ENCODE measurements around the gene TLCD1.
A peak's percentile ranks its signal among the peaks of the same experiment; 100 is the strongest.

The TLCD1 gene

GRCh38 chr17:28734712-28735241 lies 8.7 kb upstream of the TLCD1 start:
- H3K27ac Mint-ChIP-seq = no peak overlapping the region
- H3K9me3 Mint-ChIP-seq = no peaks in the 10 kb centered on the region
- H3K27me3 Mint-ChIP-seq (ENCODE audit: low read depth, poor library complexity) = no peaks in the 10 kb centered on the region
- H3K36me3 Mint-ChIP-seq (ENCODE audit: low read depth) = peaks cover 10% of the 10 kb centered on the region
- no peak for DNase-seq
- no peak overlapping the region for H3K4me3 Mint-ChIP-seq
- H3K4me1 Mint-ChIP-seq = peaks cover 16% of the 10 kb centered on the region
- TF ChIP-seq CTCF (IDR thresholded peaks at IDR 0.05) = no peak

- Mint-ChIP-seq H3K27me3 (ENCODE audit: low read depth, poor library complexity) (no peaks in the 10 kb centered on the region), H3K27ac (no peak overlapping the region), H3K9me3 (no peaks in the 10 kb centered on the region), H3K4me3 (no peak overlapping the region), H3K36me3 (ENCODE audit: low read depth) (peaks cover 5% of the 10 kb centered on the region), H3K4me1 (peaks cover 15% of the 10 kb centered on the region)
- DNase-seq = no peak
- no peak for TF ChIP-seq CTCF (IDR thresholded peaks at IDR 0.05)
These were observed 7.3 kb upstream of the TLCD1 start for GRCh38 chr17:28733346-28733745.

DNA sequence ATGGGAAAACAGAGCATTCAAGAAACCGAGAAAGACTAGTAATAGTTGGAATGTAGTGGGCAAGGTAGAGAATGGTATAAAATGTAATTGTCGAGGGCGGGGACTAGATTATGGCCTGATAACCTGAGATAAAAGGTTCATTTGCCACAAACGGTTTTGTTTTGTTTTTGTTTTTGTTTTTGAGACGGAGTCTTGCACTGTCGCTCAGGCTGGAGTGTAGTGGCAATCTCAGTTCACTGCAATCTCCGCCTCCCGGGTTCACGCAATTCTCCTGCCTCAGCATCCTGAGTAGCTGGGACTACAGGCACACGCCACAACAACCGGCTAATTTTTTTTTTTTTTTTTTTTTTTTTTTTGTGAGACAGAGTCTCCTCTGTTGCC lies 3.9 kb upstream of the TLCD1 start:
- no peak for TF ChIP-seq CTCF (IDR thresholded peaks at IDR 0.05)
- H3K27ac Mint-ChIP-seq = peak overlapping the region; percentile 29
- DNase-seq = no peak
- H3K4me3 Mint-ChIP-seq = no peak overlapping the region
- no peaks in the 10 kb centered on the region for H3K9me3 Mint-ChIP-seq
- no peaks in the 10 kb centered on the region for H3K36me3 Mint-ChIP-seq (ENCODE audit: low read depth)
- H3K4me1 Mint-ChIP-seq = peaks cover 27% of the 10 kb centered on the region
- H3K27me3 Mint-ChIP-seq (ENCODE audit: low read depth, poor library complexity) = no peaks in the 10 kb centered on the region

GRCh38 chr17:28728364-28729200 lies 2.5 kb upstream of the TLCD1 start, which contains the start of gene NEK8:
Gene NEK8 (plus strand): TSS chr17:28728788. CDS start chr17:28728814, 26 bp downstream.
- Mint-ChIP-seq H3K27ac (peak within 1 kb of the TSS; percentile 96), H3K4me1 (peaks cover 40% of the 10 kb centered on the region)
- DNase-seq = peak; percentile 97

DNA sequence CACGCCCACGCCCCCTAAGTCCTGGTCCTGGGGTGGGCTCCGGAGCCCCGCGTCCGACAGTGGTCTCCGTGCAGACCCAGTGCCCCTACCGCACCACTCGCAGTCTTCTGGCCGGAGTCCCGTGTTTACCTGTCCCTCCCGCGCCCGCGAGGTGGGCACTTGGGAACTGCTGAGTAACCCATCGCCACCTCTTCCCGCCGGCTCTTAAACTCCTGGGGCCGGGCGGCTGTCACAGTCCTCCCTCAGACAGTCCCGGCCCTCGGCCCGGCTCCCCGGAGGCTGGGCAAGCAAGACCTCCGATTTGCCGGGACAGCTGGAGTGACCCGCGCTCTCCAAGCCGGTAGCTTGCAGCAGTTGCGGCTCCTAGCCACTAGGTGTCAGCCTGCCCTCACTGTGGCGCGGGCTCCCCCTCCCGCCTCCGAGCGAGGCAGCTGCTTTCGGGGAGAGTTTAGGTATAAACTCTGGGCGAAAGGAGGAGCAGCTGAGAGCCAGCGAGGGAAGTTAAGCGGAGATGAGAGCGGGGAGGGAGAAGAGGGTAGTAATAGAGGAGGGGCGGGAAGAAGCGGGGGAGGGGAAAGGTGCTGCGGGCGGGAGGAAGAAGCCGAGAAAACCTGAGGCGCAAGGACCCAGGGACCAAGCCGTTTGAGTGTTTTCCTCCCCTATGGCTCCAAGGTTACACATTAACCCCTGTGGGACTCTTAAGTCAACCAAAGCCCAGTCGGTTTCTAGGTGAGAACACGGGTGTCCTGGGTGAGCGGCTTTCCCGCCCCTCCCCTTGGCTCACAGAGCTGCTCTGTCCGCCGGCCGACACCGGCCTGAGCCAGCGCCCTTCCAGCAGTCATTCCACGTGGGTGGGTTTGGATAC lies 826 bp upstream of the TLCD1 start:
- Mint-ChIP-seq H3K27me3 (ENCODE audit: low read depth, poor library complexity) (no peaks in the 10 kb centered on the region), H3K4me1 (peaks cover 57% of the 10 kb centered on the region), H3K4me3 (peak overlapping the region; percentile 92), H3K36me3 (ENCODE audit: low read depth) (peaks cover 23% of the 10 kb centered on the region), H3K27ac (peak overlapping the region; percentile 96), H3K9me3 (no peaks in the 10 kb centered on the region)
- TF ChIP-seq CTCF (IDR thresholded peaks at IDR 0.05) = peak; percentile 98
- DNase-seq = peak; percentile 97

More at GRCh38 chr17:28728364-28729200, 2.5 kb upstream of the TLCD1 start, which contains the start of gene NEK8:
- no peaks in the 10 kb centered on the region for H3K27me3 Mint-ChIP-seq (ENCODE audit: low read depth, poor library complexity)
- no peak for TF ChIP-seq CTCF (IDR thresholded peaks at IDR 0.05)
- H3K9me3 Mint-ChIP-seq = no peaks in the 10 kb centered on the region
- peaks cover 11% of the 10 kb centered on the region for H3K36me3 Mint-ChIP-seq (ENCODE audit: low read depth)
- peak within 1 kb of the TSS; percentile 92 for H3K4me3 Mint-ChIP-seq

Measured in nephron progenitor cell (in vitro differentiated cells).